Measurements from ENCODE around the gene CAPZB. TPM values are rescaled to one million over a fixed set of nuclear protein-coding genes. Genes with fewer than 3 reads are reported as not detected.

CAPZB gene
- total RNA-seq, 1 donor from 2014 or later, result 334 TPM

DNA sequence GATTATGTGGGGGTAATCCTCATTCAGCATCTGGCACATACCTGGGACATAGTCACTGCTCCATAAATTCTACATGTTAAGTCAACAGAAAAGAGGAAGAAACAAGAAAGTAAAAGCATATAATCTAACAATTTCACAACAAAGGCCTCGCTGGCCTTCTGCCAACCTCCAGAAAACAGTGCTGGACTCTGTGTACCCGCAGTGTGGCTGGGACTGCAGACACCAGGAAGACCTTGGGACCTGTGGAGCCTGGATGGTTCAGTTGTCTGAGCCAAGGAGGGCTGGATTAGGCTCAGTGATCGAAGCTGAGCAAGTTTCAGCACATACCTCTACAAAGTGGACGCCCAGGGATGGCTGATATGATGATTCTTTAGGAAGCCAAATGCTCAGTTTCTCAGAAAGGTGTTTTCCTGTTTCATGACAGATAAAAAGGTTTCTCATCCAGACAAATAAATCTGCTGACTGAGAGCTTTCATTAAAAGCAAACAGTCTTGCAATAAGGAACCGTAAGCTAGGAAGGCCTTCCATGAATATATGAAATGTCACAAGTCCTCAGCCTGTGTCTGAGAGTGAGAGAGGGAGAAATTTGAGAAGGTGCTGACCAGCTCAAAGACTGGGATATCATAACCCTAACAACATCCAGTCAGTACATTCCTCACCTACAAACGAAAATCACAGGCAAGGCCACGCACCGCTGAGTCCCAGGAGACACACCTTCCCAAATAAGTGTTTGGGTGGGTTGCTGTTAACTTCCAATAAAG is 48.4 kb downstream of the CAPZB start:
- intact Hi-C loops (cut with micrococcal nuclease), result no loop called here
- ATAC-seq (ENCODE audit: low read depth) (no peak), DNase-seq (no peak)
- Mint-ChIP-seq H3K27ac (peak overlapping the region; percentile 24), H3K4me1 (peaks cover 73% of the 10 kb centered on the region), H3K27me3 (no peaks in the 10 kb centered on the region), H3K4me3 (no peak overlapping the region), H3K36me3 (ENCODE audit: low read depth) (peaks cover 61% of the 10 kb centered on the region), H3K9me3 (no peaks in the 10 kb centered on the region)
- ChIA-PET CTCF (interaction anchor here (2.0 kb wide), 1 partner anchor 145 kb away, joined by 6 read pairs; no protein-coding TSS in a partner anchor), POLR2A (no interaction called here)
- TF ChIP-seq, protein P1, sequence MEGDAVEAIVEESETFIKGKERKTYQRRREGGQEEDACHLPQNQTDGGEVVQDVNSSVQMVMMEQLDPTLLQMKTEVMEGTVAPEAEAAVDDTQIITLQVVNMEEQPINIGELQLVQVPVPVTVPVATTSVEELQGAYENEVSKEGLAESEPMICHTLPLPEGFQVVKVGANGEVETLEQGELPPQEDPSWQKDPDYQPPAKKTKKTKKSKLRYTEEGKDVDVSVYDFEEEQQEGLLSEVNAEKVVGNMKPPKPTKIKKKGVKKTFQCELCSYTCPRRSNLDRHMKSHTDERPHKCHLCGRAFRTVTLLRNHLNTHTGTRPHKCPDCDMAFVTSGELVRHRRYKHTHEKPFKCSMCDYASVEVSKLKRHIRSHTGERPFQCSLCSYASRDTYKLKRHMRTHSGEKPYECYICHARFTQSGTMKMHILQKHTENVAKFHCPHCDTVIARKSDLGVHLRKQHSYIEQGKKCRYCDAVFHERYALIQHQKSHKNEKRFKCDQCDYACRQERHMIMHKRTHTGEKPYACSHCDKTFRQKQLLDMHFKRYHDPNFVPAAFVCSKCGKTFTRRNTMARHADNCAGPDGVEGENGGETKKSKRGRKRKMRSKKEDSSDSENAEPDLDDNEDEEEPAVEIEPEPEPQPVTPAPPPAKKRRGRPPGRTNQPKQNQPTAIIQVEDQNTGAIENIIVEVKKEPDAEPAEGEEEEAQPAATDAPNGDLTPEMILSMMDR (IDR thresholded peaks at IDR 0.05), result no peak

DNA sequence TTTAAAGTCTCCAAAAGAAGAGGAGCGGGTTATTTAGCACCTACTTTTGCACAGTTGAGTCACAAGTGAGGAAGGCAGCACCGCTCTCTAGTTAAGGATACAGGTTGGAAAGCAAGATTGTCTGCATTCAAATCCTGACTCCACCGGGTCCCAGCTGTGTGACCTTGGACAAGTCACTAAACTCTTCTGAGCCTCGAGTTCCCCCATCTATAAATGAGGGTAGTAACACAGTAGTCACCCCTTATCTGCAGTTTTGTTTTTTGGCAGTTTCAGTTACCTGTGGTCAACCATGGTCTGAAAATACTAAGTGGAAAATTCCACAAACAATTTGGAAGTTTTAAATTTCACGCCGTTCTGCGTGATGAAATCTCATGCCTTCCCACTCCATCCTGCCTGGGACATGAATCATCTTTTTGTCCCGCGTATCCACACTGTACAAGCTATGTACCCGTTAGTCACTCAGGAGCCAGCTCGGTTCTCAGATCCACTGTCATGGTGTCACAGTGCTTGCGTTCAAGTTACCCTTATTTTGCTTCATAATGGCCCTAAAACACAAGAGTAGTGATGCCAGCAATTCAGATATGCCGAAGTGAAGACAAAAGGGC is 49.4 kb downstream of the CAPZB start:
- peaks cover 67% of the 10 kb centered on the region for H3K4me1 Mint-ChIP-seq
- TF ChIP-seq, protein P1 (IDR thresholded peaks at IDR 0.05), result no peak
- H3K9me3 Mint-ChIP-seq, result no peaks in the 10 kb centered on the region
- no peak overlapping the region for H3K27ac Mint-ChIP-seq
- H3K27me3 Mint-ChIP-seq, result no peaks in the 10 kb centered on the region
- intact Hi-C loops (cut with micrococcal nuclease), result no loop called here
- no peak for ATAC-seq (ENCODE audit: low read depth)
- ChIA-PET POLR2A (no interaction called here), CTCF (interaction anchor here (0.8 to 2.0 kb wide), 2 partner anchors 95 to 146 kb away, joined by 3 to 6 read pairs; no protein-coding TSS in a partner anchor)
- DNase-seq, result no peak
- H3K4me3 Mint-ChIP-seq, result no peak overlapping the region
- H3K36me3 Mint-ChIP-seq (ENCODE audit: low read depth), result peaks cover 59% of the 10 kb centered on the region

- Mint-ChIP-seq H3K27ac (no peak overlapping the region), H3K27me3 (no peaks in the 10 kb centered on the region), H3K4me1 (peaks cover 67% of the 10 kb centered on the region), H3K9me3 (no peaks in the 10 kb centered on the region), H3K4me3 (no peak overlapping the region), H3K36me3 (ENCODE audit: low read depth) (peaks cover 59% of the 10 kb centered on the region)
- ChIA-PET CTCF (interaction anchor here (0.8 kb wide), 1 partner anchor 94 kb away, joined by 3 read pairs; no protein-coding TSS in a partner anchor), POLR2A (no interaction called here)
- intact Hi-C loops (cut with micrococcal nuclease), result no loop called here
- ATAC-seq (ENCODE audit: low read depth), result no peak
- no peak for DNase-seq
- TF ChIP-seq, protein P1 (IDR thresholded peaks at IDR 0.05), result no peak
These were observed 50.2 kb downstream of the CAPZB start for GRCh38 chr1:19435181-19435580.

- CTCF ChIA-PET, result interaction anchor here (1.8 kb wide), 1 partner anchor 11 kb away, joined by 4 read pairs; no protein-coding TSS in a partner anchor
- TF ChIP-seq, protein P1 (IDR thresholded peaks at IDR 0.05), result no peak
- intact Hi-C loops (cut with micrococcal nuclease), result no loop called here
- Mint-ChIP-seq H3K27me3 (no peaks in the 10 kb centered on the region), H3K4me3 (no peak overlapping the region), H3K27ac (no peak overlapping the region), H3K36me3 (ENCODE audit: low read depth) (peaks cover 48% of the 10 kb centered on the region), H3K9me3 (no peaks in the 10 kb centered on the region), H3K4me1 (peaks cover 71% of the 10 kb centered on the region)
- POLR2A ChIA-PET, result no interaction called here
- ATAC-seq (ENCODE audit: low read depth) (no peak), DNase-seq (no peak)
These were observed 51.7 kb downstream of the CAPZB start for GRCh38 chr1:19433719-19433998.

GRCh38 chr1:19432943-19433718 is 52.2 kb downstream of the CAPZB start:
- DNase-seq, result no peak
- ChIA-PET POLR2A (interaction anchor here (0.7 kb wide), 1 partner anchor 25 kb away, joined by 3 read pairs; no protein-coding TSS in a partner anchor), CTCF (interaction anchor here (1.8 kb wide), 1 partner anchor 11 kb away, joined by 4 read pairs; no protein-coding TSS in a partner anchor)
- Mint-ChIP-seq H3K4me3 (no peak overlapping the region), H3K36me3 (ENCODE audit: low read depth) (peaks cover 43% of the 10 kb centered on the region), H3K27ac (no peak overlapping the region), H3K27me3 (no peaks in the 10 kb centered on the region), H3K4me1 (peaks cover 74% of the 10 kb centered on the region), H3K9me3 (no peaks in the 10 kb centered on the region)
- intact Hi-C loops (cut with micrococcal nuclease), result no loop called here
- no peak for ATAC-seq (ENCODE audit: low read depth)
- TF ChIP-seq, protein P1 (IDR thresholded peaks at IDR 0.05), result no peak
